NCI-H2081 (cell line): ENCODE results near the gene PGPEP1.

ENCODE experiments used
- DNase-seq, 2 experiments: peaks; one replicate each; lab custom pipeline; 2025; lab: John Stamatoyannopoulos, UW

Gene PGPEP1

GRCh38 chr19:18340190-18340989 is at the start of gene PGPEP1:
TSS of gene PGPEP1 (plus strand) at chr19:18340598. CDS start at chr19:18340682, 84 bp downstream.
- peak; percentile 45 to 57 for DNase-seq

- DNase-seq = no peak
Measured at GRCh38 chr19:18291019-18291524, 49.3 kb upstream of the PGPEP1 start.

- peak; percentile 44 to 52 for DNase-seq
Measured at GRCh38 chr19:18291590-18292461, 48.6 kb upstream of the PGPEP1 start.

GRCh38 chr19:18292462-18292809 is 48.0 kb upstream of the PGPEP1 start:
- DNase-seq = no peak

GRCh38 chr19:18292810-18293641 is 47.4 kb upstream of the PGPEP1 start:
- peak; percentile 47 to 53 for DNase-seq

- DNase-seq = no peak
Measured at GRCh38 chr19:18293642-18294466, 46.5 kb upstream of the PGPEP1 start.

- DNase-seq = no peak
Measured at GRCh38 chr19:18294467-18294864, 45.9 kb upstream of the PGPEP1 start.

- no peak for DNase-seq
Measured at GRCh38 chr19:18295034-18295451, 45.4 kb upstream of the PGPEP1 start.

- no peak for DNase-seq
Measured at GRCh38 chr19:18297308-18297707, 43.1 kb upstream of the PGPEP1 start.

- DNase-seq = no peak
Measured at GRCh38 chr19:18298601-18299000, 41.8 kb upstream of the PGPEP1 start.

GRCh38 chr19:18299654-18300053 is 40.7 kb upstream of the PGPEP1 start:
- DNase-seq = no peak

GRCh38 chr19:18300930-18301717 is 39.3 kb upstream of the PGPEP1 start:
- DNase-seq = no peak

- DNase-seq = no peak
Measured at GRCh38 chr19:18301718-18302111, 38.7 kb upstream of the PGPEP1 start.

GRCh38 chr19:18304208-18304457 is 36.3 kb upstream of the PGPEP1 start:
- no peak for DNase-seq

GRCh38 chr19:18304458-18305310 is 35.7 kb upstream of the PGPEP1 start:
- no peak for DNase-seq

GRCh38 chr19:18306209-18306887 is 34.0 kb upstream of the PGPEP1 start:
- no peak for DNase-seq

GRCh38 chr19:18306888-18307260 is 33.5 kb upstream of the PGPEP1 start:
- no peak for DNase-seq

- DNase-seq = no peak
Measured at GRCh38 chr19:18307271-18307681, 33.1 kb upstream of the PGPEP1 start.
